ENCODE results near the gene PCDHGB4.

DNA sequence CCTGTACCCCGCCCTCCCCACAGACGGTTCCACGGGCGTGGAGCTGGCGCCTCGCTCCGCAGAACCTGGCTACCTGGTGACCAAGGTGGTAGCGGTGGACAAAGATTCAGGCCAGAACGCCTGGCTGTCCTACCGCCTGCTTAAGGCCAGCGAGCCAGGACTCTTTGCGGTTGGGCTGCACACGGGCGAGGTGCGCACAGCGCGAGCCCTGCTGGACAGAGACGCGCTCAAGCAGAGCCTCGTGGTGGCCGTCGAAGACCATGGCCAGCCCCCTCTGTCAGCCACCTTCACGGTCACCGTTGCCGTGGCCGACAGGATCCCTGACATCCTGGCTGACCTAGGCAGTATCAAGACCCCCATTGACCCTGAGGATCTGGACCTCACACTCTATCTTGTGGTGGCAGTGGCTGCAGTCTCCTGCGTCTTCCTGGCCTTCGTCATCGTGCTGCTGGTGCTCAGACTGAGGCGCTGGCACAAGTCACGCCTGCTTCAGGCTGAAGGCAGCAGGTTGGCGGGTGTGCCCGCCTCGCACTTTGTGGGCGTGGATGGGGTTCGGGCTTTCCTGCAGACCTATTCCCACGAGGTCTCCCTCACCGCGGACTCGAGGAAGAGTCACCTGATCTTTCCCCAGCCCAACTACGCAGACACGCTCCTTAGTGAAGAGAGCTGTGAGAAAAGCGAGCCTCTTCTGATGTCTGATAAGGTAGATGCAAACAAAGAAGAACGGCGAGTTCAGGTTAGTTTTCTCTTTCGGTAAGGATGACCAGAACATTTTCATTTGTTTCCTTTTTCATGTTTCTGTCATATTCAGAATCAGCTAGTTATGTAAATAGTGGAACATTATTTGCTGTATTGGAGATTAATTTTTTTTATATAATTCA, 21.2 kb upstream of the PCDHGB4 start:
- TF ChIP-seq, protein P1, sequence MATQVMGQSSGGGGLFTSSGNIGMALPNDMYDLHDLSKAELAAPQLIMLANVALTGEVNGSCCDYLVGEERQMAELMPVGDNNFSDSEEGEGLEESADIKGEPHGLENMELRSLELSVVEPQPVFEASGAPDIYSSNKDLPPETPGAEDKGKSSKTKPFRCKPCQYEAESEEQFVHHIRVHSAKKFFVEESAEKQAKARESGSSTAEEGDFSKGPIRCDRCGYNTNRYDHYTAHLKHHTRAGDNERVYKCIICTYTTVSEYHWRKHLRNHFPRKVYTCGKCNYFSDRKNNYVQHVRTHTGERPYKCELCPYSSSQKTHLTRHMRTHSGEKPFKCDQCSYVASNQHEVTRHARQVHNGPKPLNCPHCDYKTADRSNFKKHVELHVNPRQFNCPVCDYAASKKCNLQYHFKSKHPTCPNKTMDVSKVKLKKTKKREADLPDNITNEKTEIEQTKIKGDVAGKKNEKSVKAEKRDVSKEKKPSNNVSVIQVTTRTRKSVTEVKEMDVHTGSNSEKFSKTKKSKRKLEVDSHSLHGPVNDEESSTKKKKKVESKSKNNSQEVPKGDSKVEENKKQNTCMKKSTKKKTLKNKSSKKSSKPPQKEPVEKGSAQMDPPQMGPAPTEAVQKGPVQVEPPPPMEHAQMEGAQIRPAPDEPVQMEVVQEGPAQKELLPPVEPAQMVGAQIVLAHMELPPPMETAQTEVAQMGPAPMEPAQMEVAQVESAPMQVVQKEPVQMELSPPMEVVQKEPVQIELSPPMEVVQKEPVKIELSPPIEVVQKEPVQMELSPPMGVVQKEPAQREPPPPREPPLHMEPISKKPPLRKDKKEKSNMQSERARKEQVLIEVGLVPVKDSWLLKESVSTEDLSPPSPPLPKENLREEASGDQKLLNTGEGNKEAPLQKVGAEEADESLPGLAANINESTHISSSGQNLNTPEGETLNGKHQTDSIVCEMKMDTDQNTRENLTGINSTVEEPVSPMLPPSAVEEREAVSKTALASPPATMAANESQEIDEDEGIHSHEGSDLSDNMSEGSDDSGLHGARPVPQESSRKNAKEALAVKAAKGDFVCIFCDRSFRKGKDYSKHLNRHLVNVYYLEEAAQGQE (IDR thresholded peaks at IDR 0.05; ENCODE audit: borderline replicate concordance): no peak
- TF ChIP-seq, protein P2, sequence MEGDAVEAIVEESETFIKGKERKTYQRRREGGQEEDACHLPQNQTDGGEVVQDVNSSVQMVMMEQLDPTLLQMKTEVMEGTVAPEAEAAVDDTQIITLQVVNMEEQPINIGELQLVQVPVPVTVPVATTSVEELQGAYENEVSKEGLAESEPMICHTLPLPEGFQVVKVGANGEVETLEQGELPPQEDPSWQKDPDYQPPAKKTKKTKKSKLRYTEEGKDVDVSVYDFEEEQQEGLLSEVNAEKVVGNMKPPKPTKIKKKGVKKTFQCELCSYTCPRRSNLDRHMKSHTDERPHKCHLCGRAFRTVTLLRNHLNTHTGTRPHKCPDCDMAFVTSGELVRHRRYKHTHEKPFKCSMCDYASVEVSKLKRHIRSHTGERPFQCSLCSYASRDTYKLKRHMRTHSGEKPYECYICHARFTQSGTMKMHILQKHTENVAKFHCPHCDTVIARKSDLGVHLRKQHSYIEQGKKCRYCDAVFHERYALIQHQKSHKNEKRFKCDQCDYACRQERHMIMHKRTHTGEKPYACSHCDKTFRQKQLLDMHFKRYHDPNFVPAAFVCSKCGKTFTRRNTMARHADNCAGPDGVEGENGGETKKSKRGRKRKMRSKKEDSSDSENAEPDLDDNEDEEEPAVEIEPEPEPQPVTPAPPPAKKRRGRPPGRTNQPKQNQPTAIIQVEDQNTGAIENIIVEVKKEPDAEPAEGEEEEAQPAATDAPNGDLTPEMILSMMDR (IDR thresholded peaks at IDR 0.05; ENCODE audit: poor library complexity, severe bottlenecking): no peak
- TF ChIP-seq RAD21 (conservative IDR thresholded peaks at IDR 0.05): no peak
- TF ChIP-seq EZH2 (IDR thresholded peaks at IDR 0.05; ENCODE audit: borderline replicate concordance, insufficient read depth, low read length, poor library complexity, severe bottlenecking): no peak
- TF ChIP-seq POLR2AphosphoS5 (IDR thresholded peaks at IDR 0.05): no peak
- no peak for TF ChIP-seq TAF1 (IDR thresholded peaks at IDR 0.05; ENCODE audit: low read depth)
- no peak for TF ChIP-seq SMC3 (conservative IDR thresholded peaks at IDR 0.05; ENCODE audit: poor library complexity)
- no peak for TF ChIP-seq MXI1 (conservative IDR thresholded peaks at IDR 0.05; ENCODE audit: poor library complexity, severe bottlenecking)
- no peak for TF ChIP-seq EP300 (conservative IDR thresholded peaks at IDR 0.05; ENCODE audit: poor library complexity, severe bottlenecking)
